Activated CD4-positive, alpha-beta memory T cell treated with anti-CD3 and anti-CD28 coated beads for 36 hours (primary cell): ENCODE data around the gene SPEG. TPM values are rescaled to one million over a fixed set of nuclear protein-coding genes. Genes with fewer than 3 reads are reported as not detected.
A peak's percentile ranks its signal among the peaks of the same experiment; 100 is the strongest.

Experiments
- CTCF ChIA-PET: fragments of 350-600 bp; sonication (Branson Sonifier 250); formaldehyde crosslinking; loops from one replicate; lab custom pipeline; 2021; ENCODE audit warnings: antibody characterized with exemption, inconsistent platforms; lab: Charles Lee
- POLR2A ChIA-PET: fragments of 350-600 bp; sonication (Branson Sonifier 250); formaldehyde crosslinking; loops from one replicate; lab custom pipeline; 2021; ENCODE audit warnings: antibody characterized with exemption; lab: Charles Lee
- DNase-seq: peaks from one replicate; pipeline ENCODE4 v3.0.0-alpha.2; 2020
- H3K27ac Mint-ChIP-seq: one replicate; pipeline ENCODE4 v1.8.0; 2021; ENCODE audit warnings: mixed read lengths
- H3K27me3 Mint-ChIP-seq: one replicate; pipeline ENCODE4 v1.8.0; 2021; ENCODE audit warnings: mixed read lengths
- H3K36me3 Mint-ChIP-seq: one replicate; pipeline ENCODE4 v1.8.0; 2021; ENCODE audit warnings: mixed read lengths
- H3K4me1 Mint-ChIP-seq: one replicate; pipeline ENCODE4 v1.8.0; 2021; ENCODE audit warnings: low read depth, mixed read lengths
- H3K4me3 Mint-ChIP-seq: one replicate; pipeline ENCODE4 v1.8.0; 2021; ENCODE audit warnings: mild to moderate bottlenecking, mixed read lengths
- H3K9me3 Mint-ChIP-seq: one replicate; pipeline ENCODE4 v1.8.0; 2021; ENCODE audit warnings: mixed read lengths
- intact Hi-C: fragments of 100-400 bp; cut with micrococcal nuclease; formaldehyde crosslinking; loops from one replicate; pipeline ENCODE4 v1.15.1; 2023
- total RNA-seq, 2 experiments: library from RNA; stranded (reverse); gene quantifications; one replicate each; pipeline ENCODE4 v1.2.3, GENCODE V29; 2021

The SPEG gene
- total RNA-seq, 2 experiments from 2014 or later = 1.1 to 1.7 TPM

DNA sequence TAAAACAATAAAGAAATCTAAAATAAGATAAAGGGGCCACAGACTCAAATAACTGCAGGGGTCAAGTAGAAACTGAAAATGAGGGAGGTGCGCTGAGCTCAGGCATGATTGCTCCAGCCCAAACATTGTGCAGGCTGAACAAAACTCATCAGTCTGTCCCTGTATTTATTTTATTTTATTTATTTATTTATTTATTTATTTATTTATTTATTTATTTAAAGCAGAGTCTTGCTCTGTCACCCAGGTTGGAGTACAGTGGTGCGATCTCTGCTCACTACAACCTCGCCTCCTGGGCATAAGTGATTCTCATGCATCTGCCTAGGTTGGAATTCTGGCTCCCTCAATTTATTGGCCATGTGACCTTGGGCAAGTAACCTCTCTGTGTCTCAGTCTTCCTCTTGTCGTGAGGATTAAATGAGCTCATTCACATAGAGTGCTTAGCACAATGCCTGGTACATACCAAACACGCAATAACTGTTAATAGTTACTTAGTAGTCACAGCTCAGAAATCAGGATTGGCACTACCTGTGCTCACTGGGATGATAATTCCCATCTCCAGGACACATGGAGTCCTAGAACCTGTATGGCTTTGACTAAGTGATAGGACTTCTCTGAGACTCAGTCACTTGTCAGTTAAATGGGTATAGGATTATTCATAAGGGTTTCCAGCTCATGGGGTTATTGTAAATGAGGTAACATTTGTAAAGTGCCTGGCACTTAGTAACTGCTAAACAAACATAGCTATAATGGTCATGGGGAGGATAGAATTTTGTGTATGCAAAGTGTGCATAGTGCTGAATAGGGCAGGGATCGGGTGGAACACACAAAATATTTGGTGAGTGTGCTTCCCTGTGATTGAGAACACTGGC, 6.0 kb downstream of the SPEG start:
- Mint-ChIP-seq H3K4me3 (peak overlapping the region; percentile 63), H3K36me3 (no peaks in the 10 kb centered on the region), H3K4me1 (peaks cover 11% of the 10 kb centered on the region), H3K27ac (no peak overlapping the region), H3K9me3 (no peaks in the 10 kb centered on the region), H3K27me3 (peaks cover 28% of the 10 kb centered on the region)
- DNase-seq = no peak
- CTCF ChIA-PET = interaction anchor here (1.2 to 2.1 kb wide), 5 partner anchors 13 to 101 kb away, joined by 3 to 11 read pairs (median 4); no protein-coding TSS in a partner anchor
- POLR2A ChIA-PET = no interaction called here
- intact Hi-C loops = loop anchor here (5.0 kb wide), 1 partner anchor 57 kb away; the partner anchor contains the start of gene GMPPA

DNA sequence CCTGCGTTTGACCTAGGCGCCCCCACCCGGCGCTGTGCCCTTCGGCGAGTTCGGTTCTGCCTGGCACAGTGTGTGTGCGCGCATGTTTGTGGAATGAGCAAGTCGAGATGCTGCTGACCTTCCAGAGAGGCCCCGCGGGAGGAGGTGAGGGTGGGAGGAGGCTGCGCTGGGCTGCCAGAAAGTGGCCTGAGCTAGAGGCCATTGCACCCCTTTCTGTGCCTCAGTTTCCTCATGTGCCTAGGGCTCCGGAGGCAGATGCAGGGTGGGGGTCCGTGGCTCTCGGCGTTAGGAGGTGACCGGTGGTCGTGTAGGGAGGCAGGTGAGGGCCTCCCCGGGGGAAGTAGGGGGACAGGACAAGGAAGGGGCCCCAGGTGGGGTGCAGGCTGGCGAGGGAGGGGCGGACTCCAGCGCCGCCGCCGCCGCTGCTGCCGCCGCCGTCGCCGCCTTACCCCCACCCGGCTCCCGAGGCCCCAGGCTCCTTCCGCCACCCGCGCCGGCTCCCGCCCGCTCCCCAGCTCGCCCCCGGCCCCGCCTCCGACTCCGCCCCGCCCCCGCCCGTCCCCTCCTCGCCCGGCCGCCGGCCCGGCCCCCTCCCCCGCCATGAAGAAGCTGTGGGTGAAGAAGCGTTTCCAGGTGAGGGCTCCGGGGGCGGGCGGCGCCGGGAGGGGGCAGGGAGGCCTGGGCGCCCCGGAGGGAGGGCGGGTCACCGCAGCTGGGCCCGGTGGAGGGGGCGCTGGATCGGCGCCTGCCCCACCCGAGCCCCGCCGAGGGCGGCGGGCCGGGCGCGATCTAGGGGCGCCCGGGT, 7.0 kb downstream of the SPEG start:
- H3K4me3 Mint-ChIP-seq = peak overlapping the region; percentile 63
- ChIA-PET CTCF (interaction anchor here (0.9 to 2.1 kb wide), 3 partner anchors 8 to 100 kb away, joined by 4 to 11 read pairs (median 5); no protein-coding TSS in a partner anchor), POLR2A (no interaction called here)
- peak; percentile 60 for DNase-seq
- no peak overlapping the region for H3K27ac Mint-ChIP-seq
- H3K4me1 Mint-ChIP-seq = peaks cover 11% of the 10 kb centered on the region
- H3K9me3 Mint-ChIP-seq = no peaks in the 10 kb centered on the region
- H3K36me3 Mint-ChIP-seq = no peaks in the 10 kb centered on the region
- intact Hi-C loops = loop anchor here (5.0 kb wide), 1 partner anchor 56 kb away; the partner anchor contains the start of gene GMPPA
- peaks cover 20% of the 10 kb centered on the region for H3K27me3 Mint-ChIP-seq

DNA sequence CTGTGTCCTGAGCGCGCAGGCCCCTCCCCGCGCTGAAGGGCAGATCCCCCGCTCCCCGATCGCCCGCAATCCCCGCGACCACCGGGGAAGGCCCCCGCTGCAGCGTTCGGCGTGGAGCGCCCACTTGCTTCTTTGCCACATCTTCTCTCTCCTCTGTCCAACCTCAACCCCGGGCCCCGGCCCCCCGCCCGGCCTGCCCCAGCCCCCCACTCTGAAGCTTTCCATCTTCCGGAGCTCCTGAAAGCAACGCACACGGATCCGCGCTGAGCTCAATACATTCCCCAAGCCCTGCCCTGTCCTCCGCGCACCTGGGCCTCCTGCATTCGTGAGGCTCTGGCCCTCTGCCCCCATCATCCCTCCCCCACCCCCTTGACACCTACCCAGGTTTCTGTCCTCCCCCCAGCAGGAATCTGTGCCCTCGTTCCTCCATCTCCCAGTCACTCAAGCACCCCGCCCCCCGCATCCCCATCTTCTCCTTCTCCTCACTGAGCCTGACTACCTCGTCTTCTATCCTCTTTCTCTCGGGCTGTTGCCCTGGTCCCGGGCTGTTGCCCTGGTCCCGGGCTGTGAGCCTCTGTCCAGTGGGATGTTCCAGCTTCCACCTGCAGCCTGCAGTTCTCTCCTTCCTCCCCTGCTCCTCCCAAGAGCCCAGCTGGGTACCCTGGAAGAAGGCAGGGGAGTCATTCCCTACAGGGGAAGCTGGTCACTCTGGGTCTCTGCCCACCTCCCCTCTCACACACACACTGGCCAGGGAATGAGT, 7.8 kb downstream of the SPEG start:
- Mint-ChIP-seq H3K9me3 (no peaks in the 10 kb centered on the region), H3K27me3 (peaks cover 20% of the 10 kb centered on the region)
- intact Hi-C loops = loop anchor here (5.0 kb wide), 1 partner anchor 55 kb away; the partner anchor contains the start of gene GMPPA

DNA sequence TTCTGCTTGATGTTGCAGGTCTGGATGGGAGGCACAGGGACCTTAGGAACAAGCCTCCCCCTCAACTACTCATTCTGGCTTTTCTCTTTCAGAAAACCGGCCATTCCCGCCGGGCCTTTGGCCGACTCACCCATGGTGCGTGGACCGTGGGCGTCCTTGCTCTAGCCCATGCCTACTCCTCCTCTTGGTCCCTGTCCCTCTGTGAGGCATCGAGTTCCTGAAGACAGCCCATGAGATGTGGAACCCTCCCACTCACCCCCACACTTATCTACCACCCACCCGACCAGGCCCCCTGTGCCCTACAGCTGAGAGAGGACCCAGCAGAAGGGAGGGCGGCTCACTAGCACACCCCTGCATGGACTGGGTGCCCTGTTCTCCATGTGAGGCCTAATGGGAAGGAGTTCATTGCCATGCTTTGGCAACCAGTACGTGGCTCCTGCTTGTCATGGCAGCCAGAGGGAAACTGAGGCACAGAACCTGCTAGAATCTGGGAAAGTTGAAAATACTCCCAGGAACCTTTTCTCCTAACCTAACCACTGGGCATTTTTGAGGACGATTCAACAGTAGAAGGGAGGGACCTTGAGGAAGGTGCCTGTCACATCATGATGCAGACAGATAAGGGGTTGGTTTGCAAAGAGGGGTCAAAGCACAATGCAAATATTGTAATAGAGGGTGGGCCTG, 8.5 kb downstream of the SPEG start:
- ChIA-PET CTCF (interaction anchor here (0.6 kb wide), 1 partner anchor 187 kb away, joined by 3 read pairs; no protein-coding TSS in a partner anchor), POLR2A (no interaction called here)
- H3K27me3 Mint-ChIP-seq = peaks cover 20% of the 10 kb centered on the region
- H3K9me3 Mint-ChIP-seq = no peaks in the 10 kb centered on the region
- no peak overlapping the region for H3K27ac Mint-ChIP-seq
- intact Hi-C loops = loop anchor here (5.0 kb wide), 1 partner anchor 54 kb away; the partner anchor contains the start of gene GMPPA
- H3K4me3 Mint-ChIP-seq = peak overlapping the region; percentile 54
- peaks cover 11% of the 10 kb centered on the region for H3K4me1 Mint-ChIP-seq
- no peak for DNase-seq
- H3K36me3 Mint-ChIP-seq = no peaks in the 10 kb centered on the region

More for the DNA sequence above, 7.8 kb downstream of the SPEG start:
- ChIA-PET POLR2A (no interaction called here), CTCF (interaction anchor here (0.6 to 0.9 kb wide), 2 partner anchors 9 to 187 kb away, joined by 3 to 4 read pairs; no protein-coding TSS in a partner anchor)
- Mint-ChIP-seq H3K36me3 (no peaks in the 10 kb centered on the region), H3K27ac (no peak overlapping the region), H3K4me3 (peak overlapping the region; percentile 54), H3K4me1 (peaks cover 11% of the 10 kb centered on the region)
- no peak for DNase-seq

DNA sequence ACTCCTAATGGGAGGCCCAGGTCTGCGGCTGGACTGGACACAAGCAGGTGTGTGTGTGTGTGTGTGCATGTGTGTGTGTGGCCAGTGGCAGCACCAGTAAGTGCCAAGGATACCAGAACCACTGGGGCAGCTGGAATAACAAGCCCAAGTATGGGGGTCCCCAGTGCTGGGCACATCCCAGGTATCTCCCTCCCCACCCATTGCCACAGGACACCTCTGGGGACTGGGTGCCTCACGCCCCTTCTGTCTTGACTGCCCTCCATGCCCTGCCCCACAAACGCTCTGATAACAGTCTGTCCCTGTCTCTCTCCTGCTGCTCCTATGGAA, 9.0 kb downstream of the SPEG start:
- DNase-seq = no peak
- Mint-ChIP-seq H3K27ac (no peak overlapping the region), H3K36me3 (no peaks in the 10 kb centered on the region), H3K4me1 (peaks cover 11% of the 10 kb centered on the region), H3K9me3 (no peaks in the 10 kb centered on the region), H3K27me3 (peaks cover 20% of the 10 kb centered on the region), H3K4me3 (no peak overlapping the region)
- ChIA-PET POLR2A (no interaction called here), CTCF (no interaction called here)
- intact Hi-C loops = loop anchor here (5.0 kb wide), 1 partner anchor 54 kb away; the partner anchor contains the start of gene GMPPA

DNA sequence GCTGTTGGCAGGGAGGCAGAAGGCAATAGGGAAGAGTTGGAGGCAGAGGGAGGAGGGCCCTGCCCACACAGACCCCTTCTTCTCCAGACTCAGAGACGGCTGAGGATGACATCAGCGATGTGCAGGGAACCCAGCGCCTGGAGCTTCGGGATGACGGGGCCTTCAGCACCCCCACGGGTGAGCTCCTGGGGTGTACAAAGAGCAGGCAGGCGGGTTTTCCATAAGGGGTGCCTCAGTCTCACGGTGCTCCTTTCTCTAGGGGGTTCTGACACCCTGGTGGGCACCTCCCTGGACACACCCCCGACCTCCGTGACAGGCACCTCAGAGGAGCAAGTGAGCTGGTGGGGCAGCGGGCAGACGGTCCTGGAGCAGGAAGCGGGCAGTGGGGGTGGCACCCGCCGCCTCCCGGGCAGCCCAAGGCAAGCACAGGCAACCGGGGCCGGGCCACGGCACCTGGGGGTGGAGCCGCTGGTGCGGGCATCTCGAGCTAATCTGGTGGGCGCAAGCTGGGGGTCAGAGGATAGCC, 10.0 kb downstream of the SPEG start:
- Mint-ChIP-seq H3K36me3 (no peaks in the 10 kb centered on the region), H3K4me1 (peaks cover 11% of the 10 kb centered on the region), H3K27ac (no peak overlapping the region), H3K27me3 (peaks cover 25% of the 10 kb centered on the region), H3K4me3 (no peak overlapping the region), H3K9me3 (no peaks in the 10 kb centered on the region)
- CTCF ChIA-PET = interaction anchor here (0.6 kb wide), 1 partner anchor 13 kb away, joined by 3 read pairs; no protein-coding TSS in a partner anchor
- DNase-seq = no peak
- intact Hi-C loops = loop anchor here (5.0 kb wide), 1 partner anchor 53 kb away; the partner anchor contains the start of gene GMPPA
- POLR2A ChIA-PET = interaction anchor here (0.6 kb wide), 1 partner anchor 53 kb away, joined by 5 read pairs; no protein-coding TSS in a partner anchor

DNA sequence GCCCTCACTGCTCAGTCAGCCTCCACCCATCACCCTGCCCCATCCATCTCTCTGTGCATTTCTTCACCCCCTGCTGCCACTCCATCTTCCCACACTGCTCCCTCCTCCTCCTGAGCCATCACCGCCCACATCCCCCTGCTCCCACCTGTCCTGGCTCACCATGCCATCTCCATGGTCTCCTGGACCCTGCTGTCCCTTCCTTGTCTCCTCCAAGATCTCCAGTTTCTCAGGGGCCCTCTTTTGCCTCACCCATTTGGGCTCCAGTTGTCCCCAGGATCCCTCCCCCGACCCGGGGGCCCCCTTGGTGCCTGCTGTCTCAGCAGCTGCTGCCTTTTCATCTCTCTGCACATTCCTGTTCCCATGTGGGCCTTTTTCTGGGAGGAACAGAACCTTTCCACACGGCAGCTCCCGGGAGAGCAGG, 10.6 kb downstream of the SPEG start:
- H3K27me3 Mint-ChIP-seq = peaks cover 25% of the 10 kb centered on the region
- no peaks in the 10 kb centered on the region for H3K36me3 Mint-ChIP-seq
- peaks cover 11% of the 10 kb centered on the region for H3K4me1 Mint-ChIP-seq
- ChIA-PET POLR2A (no interaction called here), CTCF (interaction anchor here (0.6 to 1.0 kb wide), 2 partner anchors 13 to 115 kb away, joined by 3 read pairs; no protein-coding TSS in a partner anchor)
- DNase-seq = no peak
- intact Hi-C loops = no loop called here
- no peak overlapping the region for H3K27ac Mint-ChIP-seq
- H3K9me3 Mint-ChIP-seq = no peaks in the 10 kb centered on the region
- no peak overlapping the region for H3K4me3 Mint-ChIP-seq

DNA sequence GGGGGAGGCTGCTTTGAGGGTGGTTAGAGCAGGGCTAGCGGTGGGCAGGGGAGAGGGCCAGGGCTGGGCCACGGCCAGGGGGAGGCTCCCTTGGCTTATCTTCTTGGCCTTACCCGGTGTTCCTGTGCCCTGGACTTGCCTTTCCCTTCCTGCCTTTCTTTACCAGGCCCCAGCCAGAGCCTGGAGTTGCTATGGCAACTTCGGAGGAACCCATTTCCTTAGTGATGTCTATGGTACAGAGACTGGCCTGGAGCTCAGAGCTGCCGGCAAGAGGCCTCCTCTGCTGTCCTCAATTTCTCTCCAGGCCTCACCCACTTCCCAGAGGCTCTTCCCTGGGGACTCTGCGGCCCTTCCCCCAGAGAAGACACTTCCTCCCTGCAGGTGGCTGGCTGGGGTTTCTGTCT, 11.5 kb downstream of the SPEG start:
- CTCF ChIA-PET = interaction anchor here (0.9 to 1.4 kb wide), 3 partner anchors 13 to 114 kb away, joined by 3 to 5 read pairs (median 3); no protein-coding TSS in a partner anchor
- Mint-ChIP-seq H3K27me3 (peaks cover 23% of the 10 kb centered on the region), H3K9me3 (no peaks in the 10 kb centered on the region), H3K4me1 (peaks cover 8% of the 10 kb centered on the region), H3K36me3 (no peaks in the 10 kb centered on the region), H3K27ac (no peak overlapping the region), H3K4me3 (no peak overlapping the region)
- DNase-seq = no peak
- POLR2A ChIA-PET = no interaction called here
- intact Hi-C loops = no loop called here

DNA sequence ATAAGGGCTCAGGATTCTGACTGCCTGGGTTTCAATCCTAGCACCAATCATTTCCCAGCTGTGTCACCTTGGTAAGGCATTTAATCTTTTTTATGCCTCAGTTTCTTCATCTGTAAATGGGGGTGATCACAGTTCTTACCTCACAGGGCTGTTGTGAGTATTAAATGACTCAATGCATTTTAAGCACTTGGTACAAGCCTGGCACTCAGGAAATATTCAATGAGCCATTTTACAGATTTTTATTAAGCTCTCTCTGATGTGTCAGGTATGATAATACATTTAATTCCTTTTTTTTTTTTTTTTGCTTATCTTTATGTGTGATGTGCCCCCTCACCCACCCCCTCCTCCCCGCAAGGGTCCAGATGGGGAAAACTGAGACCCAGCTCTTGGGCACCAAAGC, 12.0 kb downstream of the SPEG start:
- H3K27me3 Mint-ChIP-seq = peaks cover 20% of the 10 kb centered on the region
- no peaks in the 10 kb centered on the region for H3K36me3 Mint-ChIP-seq
- POLR2A ChIA-PET = no interaction called here
- CTCF ChIA-PET = interaction anchor here (0.9 to 1.4 kb wide), 4 partner anchors 13 to 95 kb away, joined by 3 to 6 read pairs (median 4); no protein-coding TSS in a partner anchor
- H3K4me3 Mint-ChIP-seq = no peak overlapping the region
- peaks cover 3% of the 10 kb centered on the region for H3K4me1 Mint-ChIP-seq
- intact Hi-C loops = no loop called here
- H3K9me3 Mint-ChIP-seq = no peaks in the 10 kb centered on the region
- DNase-seq = no peak
- H3K27ac Mint-ChIP-seq = no peak overlapping the region

DNA sequence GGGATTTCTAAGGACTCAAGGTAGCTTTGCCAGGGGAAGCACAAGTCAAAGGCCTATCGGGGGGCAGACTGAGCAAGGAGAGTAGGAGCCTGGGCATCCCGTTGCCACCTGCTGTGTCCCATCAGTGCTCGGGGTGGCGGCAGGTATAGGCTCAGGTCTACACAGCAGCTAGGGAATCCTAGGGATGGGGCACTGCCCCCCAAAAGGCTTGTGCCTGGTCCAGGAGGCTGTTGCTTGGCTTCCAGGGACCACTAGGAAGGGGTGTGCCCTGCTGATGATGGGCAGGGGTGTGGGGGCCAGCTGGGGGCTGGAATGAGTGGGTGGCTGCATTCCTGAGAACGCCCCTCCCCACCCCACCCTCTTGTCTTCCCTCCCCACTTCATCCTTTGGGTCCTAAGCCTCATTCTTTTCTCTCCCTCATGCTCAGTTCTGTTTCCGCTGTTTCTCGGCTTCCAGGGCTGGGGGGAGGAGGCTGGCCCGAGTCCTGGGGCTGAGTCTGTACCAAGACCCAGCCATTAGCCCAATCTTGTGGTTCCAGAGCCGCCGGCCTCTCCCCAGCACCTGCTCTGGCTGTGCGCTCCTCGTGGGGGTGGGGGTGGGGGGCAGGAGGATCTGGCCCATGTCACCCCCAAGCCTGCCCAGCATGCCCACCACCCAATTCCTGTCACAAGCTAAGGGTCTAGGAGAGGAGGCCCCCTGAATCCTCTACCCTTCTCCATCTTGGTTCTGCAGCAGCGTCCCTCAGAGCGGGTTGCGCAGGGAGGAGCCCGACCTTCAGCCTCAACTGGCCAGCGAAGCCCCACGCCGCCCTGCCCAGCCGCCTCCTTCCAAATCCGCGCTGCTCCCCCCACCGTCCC, 12.8 kb downstream of the SPEG start:
- Mint-ChIP-seq H3K36me3 (no peaks in the 10 kb centered on the region), H3K27ac (no peak overlapping the region)
- intact Hi-C loops = no loop called here

More for the DNA sequence above, 12.8 kb downstream of the SPEG start:
- H3K4me1 Mint-ChIP-seq = peaks cover 2% of the 10 kb centered on the region
- H3K27me3 Mint-ChIP-seq = peaks cover 22% of the 10 kb centered on the region
- POLR2A ChIA-PET = no interaction called here
- no peaks in the 10 kb centered on the region for H3K9me3 Mint-ChIP-seq
- H3K4me3 Mint-ChIP-seq = no peak overlapping the region
- no peak for DNase-seq
- CTCF ChIA-PET = interaction anchor here (0.9 to 1.4 kb wide), 4 partner anchors 12 to 94 kb away, joined by 3 to 6 read pairs (median 4); no protein-coding TSS in a partner anchor
